ENCODE results near the gene ZBTB24. TPM values are rescaled to one million over a fixed set of nuclear protein-coding genes. Genes with fewer than 3 reads are reported as not detected.

ZBTB24 gene
- total RNA-seq, 2 experiments from 2014 or later: 19.7 to 20.0 TPM

DNA sequence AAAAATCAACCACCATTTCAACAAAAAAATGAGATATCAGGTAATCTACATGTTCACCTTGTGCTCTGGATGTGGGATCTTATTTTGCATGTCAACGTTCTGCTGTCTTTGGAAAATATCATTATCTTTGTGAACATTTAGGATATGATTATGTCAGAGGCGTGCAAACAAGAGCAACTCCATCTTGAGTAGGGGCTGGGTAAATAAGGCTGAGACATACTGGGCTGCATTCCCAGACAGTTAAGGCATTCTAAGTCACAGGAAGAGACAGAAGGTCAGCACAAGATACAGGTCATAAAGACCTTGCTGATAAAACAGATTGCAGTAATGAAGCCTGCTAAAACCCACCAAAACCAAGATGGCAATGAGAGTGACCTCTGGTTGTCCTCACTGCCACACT, 28.8 kb upstream of the ZBTB24 start:
- H3K4me3 Mint-ChIP-seq: no peak overlapping the region
- peaks cover 17% of the 10 kb centered on the region for H3K4me1 Mint-ChIP-seq
- H3K27ac Mint-ChIP-seq: no peak overlapping the region
- no peak for DNase-seq
- H3K27me3 Mint-ChIP-seq: no peaks in the 10 kb centered on the region
- H3K9me3 Mint-ChIP-seq: peaks cover 4% of the 10 kb centered on the region
- H3K36me3 Mint-ChIP-seq: peaks cover 8% of the 10 kb centered on the region
- POLR2A ChIA-PET: no interaction called here
- no peak for ATAC-seq (ENCODE audit: low read depth)

DNA sequence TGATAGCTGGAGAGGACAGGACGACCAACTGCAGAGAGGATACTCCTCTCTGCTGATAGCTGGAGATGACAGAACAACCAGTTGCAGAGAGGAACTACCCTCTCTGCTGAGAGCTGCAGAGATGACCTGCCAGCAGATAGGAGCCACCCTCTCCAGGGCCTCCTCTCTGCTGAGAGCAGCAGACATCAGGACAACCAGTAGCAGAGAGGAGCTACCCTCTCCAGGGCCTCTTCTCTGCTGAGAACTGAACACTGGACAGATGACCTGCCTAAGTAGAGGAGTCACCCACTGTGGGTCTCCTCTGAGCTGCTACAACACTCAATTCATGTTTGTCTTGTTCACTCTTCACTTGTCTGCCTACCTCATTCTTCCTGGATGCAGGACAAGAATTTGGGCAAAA, 27.3 kb upstream of the ZBTB24 start:
- Mint-ChIP-seq H3K27ac (no peak overlapping the region), H3K4me1 (peaks cover 7% of the 10 kb centered on the region), H3K36me3 (peaks cover 6% of the 10 kb centered on the region), H3K4me3 (no peak overlapping the region), H3K27me3 (no peaks in the 10 kb centered on the region), H3K9me3 (peaks cover 4% of the 10 kb centered on the region)
- POLR2A ChIA-PET: no interaction called here
- DNase-seq (no peak), ATAC-seq (ENCODE audit: low read depth) (no peak)

DNA sequence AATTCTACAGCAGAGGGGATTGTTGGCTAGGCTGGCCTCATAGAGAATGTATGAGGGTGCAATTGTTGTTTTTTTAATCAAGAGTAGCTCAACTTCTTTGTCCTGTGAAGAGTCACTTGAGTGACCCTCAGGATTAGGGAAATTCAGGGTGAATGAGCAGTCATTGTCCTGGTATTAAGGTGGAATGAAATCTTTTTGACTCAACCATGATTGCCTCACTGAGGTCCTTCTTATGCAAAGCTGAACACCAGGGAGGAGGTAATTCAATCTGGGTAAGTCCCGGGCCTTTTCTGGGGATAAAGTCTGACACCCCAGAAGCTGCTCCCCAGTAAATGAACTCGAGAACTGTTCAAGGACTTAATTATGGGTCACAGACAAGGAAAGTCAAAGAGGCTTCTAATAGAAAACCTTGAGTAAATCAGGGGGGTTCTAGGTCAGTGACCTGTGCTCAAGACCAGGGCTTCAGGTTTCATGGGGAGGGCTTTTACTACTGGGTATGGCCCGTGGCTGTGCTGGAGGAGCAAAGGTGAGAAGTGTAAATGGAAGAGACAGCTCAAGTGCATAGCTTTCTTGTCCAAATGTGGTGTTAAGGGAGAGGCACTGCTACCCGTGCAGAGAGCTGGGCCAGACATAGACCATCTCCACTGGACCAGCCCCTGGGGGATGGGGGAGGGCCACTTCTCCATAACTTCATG, 25.3 kb upstream of the ZBTB24 start:
- Mint-ChIP-seq H3K36me3 (peaks cover 3% of the 10 kb centered on the region), H3K9me3 (peaks cover 4% of the 10 kb centered on the region), H3K27me3 (no peaks in the 10 kb centered on the region), H3K27ac (no peak overlapping the region), H3K4me3 (no peak overlapping the region), H3K4me1 (no peaks in the 10 kb centered on the region)
- POLR2A ChIA-PET: interaction anchor here (0.5 to 1.1 kb wide), 3 partner anchors 17 to 596 kb away, joined by 3 read pairs; partner anchors contain the start of gene CD164
- DNase-seq: no peak
- ATAC-seq (ENCODE audit: low read depth): no peak

DNA sequence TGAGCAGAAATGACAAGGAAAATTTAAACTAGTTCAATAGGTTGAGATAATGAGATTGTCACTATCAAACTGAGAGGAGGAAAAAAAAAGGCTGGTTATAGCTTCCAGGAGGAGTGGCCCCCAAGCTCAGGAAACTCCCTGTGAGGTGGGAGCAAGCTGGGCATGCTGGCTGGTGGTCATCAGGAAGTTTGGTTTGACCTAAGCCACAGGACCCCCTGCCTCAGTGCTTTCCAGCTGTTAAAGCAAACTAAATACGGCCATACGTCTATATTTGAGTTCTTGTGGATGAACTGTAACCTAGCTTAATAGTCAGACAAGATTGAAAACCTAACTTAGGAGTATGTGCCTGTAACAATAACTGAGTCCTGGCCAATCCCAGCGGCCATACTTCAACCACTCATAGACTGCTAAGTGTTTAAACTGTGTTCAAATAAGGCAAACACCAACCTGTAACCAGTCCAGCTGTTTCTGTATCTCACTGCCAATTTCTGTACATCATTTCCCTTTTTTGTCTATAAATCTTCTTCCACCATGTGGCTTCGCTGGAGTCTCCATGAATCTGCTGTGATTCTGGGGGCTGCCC, 24.6 kb upstream of the ZBTB24 start:
- H3K27ac Mint-ChIP-seq: no peak overlapping the region
- DNase-seq (no peak), ATAC-seq (ENCODE audit: low read depth) (no peak)
- H3K36me3 Mint-ChIP-seq: peaks cover 3% of the 10 kb centered on the region
- peaks cover 4% of the 10 kb centered on the region for H3K9me3 Mint-ChIP-seq
- no peak overlapping the region for H3K4me3 Mint-ChIP-seq
- no peaks in the 10 kb centered on the region for H3K27me3 Mint-ChIP-seq
- POLR2A ChIA-PET: interaction anchor here (0.5 to 1.7 kb wide), 3 partner anchors 8 to 595 kb away, joined by 3 to 6 read pairs (median 3); no protein-coding TSS in a partner anchor
- no peaks in the 10 kb centered on the region for H3K4me1 Mint-ChIP-seq

DNA sequence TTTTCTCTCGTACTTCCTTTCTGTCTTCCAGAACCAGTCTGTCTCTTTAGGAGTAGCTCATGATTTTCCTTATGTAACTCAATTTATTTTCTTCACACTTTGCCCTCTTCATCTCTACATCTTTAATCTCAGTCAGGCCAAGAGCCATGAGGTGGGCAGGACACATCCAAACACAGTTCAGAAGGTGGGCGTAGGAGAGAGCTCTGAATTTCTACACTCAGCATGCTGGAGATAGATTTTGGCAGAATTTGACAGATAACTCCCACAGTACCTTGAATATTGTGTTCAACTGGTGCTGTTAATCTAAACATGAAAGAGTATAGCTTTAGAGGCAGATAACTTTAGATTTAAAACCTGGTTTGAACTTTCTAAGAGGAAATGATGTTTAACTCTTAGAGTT, 23.8 kb upstream of the ZBTB24 start:
- H3K27me3 Mint-ChIP-seq: no peaks in the 10 kb centered on the region
- POLR2A ChIA-PET: interaction anchor here (1.7 kb wide), 1 partner anchor 8 kb away, joined by 6 read pairs; no protein-coding TSS in a partner anchor
- no peak overlapping the region for H3K27ac Mint-ChIP-seq
- no peaks in the 10 kb centered on the region for H3K4me1 Mint-ChIP-seq
- ATAC-seq (ENCODE audit: low read depth) (no peak), DNase-seq (no peak)
- no peak overlapping the region for H3K4me3 Mint-ChIP-seq
- H3K9me3 Mint-ChIP-seq: peaks cover 3% of the 10 kb centered on the region
- peaks cover 3% of the 10 kb centered on the region for H3K36me3 Mint-ChIP-seq

DNA sequence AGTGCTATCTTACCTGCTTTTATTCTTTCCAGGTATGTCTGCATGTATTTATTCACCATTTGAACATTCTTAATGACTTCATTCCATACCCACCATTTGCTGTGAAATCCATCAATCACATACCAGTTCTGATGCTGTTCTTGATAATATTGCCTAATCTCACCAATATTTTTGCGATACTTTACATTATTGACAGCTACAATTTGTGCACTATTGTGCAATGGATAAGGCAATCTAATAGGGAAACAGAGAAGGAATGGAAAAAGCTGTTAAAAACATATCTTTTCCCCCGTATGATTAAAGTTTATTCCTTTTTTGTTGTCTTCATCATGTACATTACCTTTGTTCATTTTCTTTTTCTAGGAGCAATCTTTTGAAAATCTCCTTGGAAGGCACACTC, 23.3 kb upstream of the ZBTB24 start:
- Mint-ChIP-seq H3K9me3 (peaks cover 2% of the 10 kb centered on the region), H3K4me1 (no peaks in the 10 kb centered on the region), H3K27ac (no peak overlapping the region), H3K27me3 (no peaks in the 10 kb centered on the region), H3K36me3 (peaks cover 3% of the 10 kb centered on the region), H3K4me3 (no peak overlapping the region)
- ATAC-seq (ENCODE audit: low read depth): no peak
- DNase-seq: no peak
- POLR2A ChIA-PET: interaction anchor here (1.7 kb wide), 1 partner anchor 9 kb away, joined by 6 read pairs; no protein-coding TSS in a partner anchor

DNA sequence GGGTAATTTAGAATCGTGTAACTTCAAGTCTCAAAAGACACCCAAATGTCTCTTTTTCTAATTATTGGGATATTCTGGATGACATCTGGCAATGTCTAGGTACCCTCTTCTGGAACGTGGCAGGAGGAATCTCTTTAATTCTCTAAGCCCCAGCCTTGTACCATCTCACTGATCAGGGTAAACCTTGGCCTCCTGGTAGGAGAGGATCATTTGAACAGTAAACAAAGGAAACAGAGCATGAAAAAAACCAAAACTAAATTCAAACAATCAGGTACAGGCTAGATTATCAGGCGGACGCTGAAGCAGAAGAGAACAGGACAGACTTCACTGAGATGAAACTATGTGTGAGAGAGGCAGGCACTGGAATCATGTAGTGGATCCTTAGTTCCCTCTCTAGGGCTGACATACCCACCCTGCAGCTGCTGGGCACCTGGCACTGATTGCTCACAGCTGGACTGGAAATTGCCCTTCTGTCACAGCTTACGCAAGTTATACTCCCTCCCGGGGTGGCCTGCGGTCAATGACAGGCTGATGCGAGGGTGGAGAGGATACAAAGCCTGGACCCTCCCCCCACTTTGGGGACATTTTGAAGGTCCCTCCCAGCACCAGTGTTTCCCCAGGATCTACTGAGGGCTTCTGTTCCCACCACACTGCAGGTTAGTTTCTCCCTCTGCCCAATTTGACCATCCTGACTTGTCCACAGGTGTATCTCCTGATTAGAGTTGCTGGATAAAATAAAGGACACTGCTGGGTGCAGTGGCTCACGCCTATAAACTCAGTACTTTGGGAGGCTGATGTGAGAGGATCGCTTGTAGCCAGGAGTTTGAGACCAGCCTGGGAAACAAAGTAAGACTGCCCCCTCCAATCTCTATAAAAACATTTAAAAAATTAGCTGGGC, 20.6 kb upstream of the ZBTB24 start:
- H3K4me1 Mint-ChIP-seq: no peaks in the 10 kb centered on the region
- no peak overlapping the region for H3K27ac Mint-ChIP-seq
- H3K9me3 Mint-ChIP-seq: no peaks in the 10 kb centered on the region
- H3K27me3 Mint-ChIP-seq: peaks cover 2% of the 10 kb centered on the region
- no peak for ATAC-seq (ENCODE audit: low read depth)
- POLR2A ChIA-PET: no interaction called here
- no peaks in the 10 kb centered on the region for H3K36me3 Mint-ChIP-seq
- no peak overlapping the region for H3K4me3 Mint-ChIP-seq
- DNase-seq: no peak

DNA sequence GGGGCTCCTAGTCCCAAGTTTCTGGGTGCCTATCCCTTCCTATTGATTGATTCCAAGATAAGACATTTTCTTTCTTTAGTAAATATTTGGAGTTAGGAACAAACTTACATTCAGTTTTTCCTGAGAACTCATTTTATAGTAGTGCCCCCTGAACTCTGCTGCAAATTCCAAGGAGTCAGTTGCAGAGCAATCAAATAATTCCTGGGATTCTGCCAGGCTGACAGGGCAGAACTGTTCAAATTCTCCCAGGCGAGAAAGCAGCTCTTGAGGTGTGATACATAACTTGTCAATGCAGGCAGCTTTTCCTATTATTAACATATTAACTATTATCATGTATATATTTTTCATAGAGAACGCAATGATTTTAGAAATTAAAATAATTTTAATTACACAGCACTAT, 15.9 kb upstream of the ZBTB24 start:
- Mint-ChIP-seq H3K27me3 (peaks cover 6% of the 10 kb centered on the region), H3K27ac (no peak overlapping the region)
- POLR2A ChIA-PET: no interaction called here

DNA sequence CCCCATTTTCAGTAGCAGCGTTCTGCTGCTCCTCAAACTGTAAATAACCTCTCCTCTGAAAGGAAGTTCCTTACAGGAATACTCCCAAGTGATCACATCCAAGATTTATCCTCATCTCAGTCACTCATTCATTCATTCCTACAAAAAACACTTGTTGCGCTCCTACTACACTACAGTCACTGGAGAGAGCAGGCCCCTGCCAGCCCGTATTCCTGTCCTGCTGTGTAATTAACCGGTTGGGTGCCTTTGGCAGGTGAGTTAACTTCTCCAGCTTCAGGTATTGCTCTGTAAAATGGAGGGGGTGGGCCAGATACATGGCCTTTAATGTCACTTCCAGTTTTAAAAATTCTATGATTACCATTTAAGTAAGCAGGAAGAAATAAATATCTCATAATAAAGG, 15.0 kb upstream of the ZBTB24 start:
- H3K36me3 Mint-ChIP-seq: no peaks in the 10 kb centered on the region
- ATAC-seq (ENCODE audit: low read depth) (no peak), DNase-seq (no peak)
- no peak overlapping the region for H3K4me3 Mint-ChIP-seq
- peaks cover 12% of the 10 kb centered on the region for H3K4me1 Mint-ChIP-seq
- H3K27ac Mint-ChIP-seq: no peak overlapping the region
- H3K27me3 Mint-ChIP-seq: peaks cover 6% of the 10 kb centered on the region
- POLR2A ChIA-PET: no interaction called here
- H3K9me3 Mint-ChIP-seq: no peaks in the 10 kb centered on the region

More for the DNA sequence above, 15.9 kb upstream of the ZBTB24 start:
- ATAC-seq (ENCODE audit: low read depth) (no peak), DNase-seq (no peak)
- Mint-ChIP-seq H3K9me3 (no peaks in the 10 kb centered on the region), H3K4me3 (no peak overlapping the region), H3K36me3 (no peaks in the 10 kb centered on the region), H3K4me1 (peaks cover 6% of the 10 kb centered on the region)

DNA sequence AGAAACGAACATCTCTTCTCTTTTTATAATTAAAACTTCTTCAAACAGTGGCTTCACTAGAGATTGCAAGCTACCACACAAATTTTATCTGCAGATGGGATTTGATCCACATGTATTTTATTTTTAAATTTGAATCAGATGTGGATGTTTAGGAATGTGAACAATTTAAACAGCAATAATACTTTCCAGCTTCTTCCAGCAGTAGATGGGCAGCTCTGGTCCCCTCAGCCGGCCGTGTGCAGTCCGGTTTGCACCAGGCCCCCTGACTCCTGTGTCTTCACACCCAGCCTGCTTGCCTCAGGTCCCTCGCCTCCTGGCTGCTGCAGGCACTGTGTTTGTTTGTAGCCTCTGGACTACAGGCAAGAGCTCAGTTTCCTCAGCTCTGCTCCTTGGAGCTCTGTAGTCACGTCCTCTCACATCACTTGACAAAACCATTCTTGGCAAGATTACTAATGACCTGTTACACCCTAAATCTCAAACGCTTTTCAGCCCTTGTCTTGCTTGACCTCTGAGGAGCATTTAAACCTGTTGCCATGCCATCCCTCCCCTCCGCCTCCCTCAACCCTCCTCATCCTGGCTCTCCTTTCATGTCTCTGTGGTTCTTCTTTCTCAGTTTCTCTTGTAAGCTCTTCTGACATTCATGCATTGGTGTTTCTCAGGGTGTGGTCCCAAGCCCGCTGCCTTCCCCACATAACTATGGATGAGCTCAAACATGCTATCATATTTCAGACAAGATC, 13.2 kb upstream of the ZBTB24 start:
- ATAC-seq (ENCODE audit: low read depth) (no peak), DNase-seq (no peak)
- Mint-ChIP-seq H3K27me3 (peaks cover 5% of the 10 kb centered on the region), H3K9me3 (no peaks in the 10 kb centered on the region), H3K4me1 (peaks cover 21% of the 10 kb centered on the region), H3K36me3 (no peaks in the 10 kb centered on the region), H3K4me3 (no peak overlapping the region), H3K27ac (no peak overlapping the region)
- POLR2A ChIA-PET: no interaction called here

DNA sequence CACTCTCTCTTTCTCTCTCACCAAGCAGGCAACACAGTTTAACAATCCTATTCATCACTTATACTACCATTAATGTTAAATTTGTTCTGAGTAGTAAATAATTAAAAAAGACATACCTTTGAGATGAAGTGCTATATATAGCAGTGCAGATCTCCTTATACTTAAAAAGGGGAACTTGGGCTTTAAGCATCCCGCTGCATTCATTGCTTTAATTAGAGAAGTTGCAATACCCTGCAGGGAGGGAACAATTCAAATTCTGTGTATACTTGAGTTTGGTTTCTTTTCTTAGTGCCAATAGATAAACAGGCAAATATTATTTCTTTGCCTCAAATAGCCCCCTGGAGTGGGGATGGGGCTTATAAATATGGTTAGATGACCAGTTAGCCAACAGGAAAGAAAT, 10.8 kb upstream of the ZBTB24 start:
- Mint-ChIP-seq H3K27ac (no peak overlapping the region), H3K9me3 (no peaks in the 10 kb centered on the region), H3K36me3 (no peaks in the 10 kb centered on the region), H3K4me1 (peaks cover 29% of the 10 kb centered on the region), H3K27me3 (peaks cover 4% of the 10 kb centered on the region), H3K4me3 (no peak overlapping the region)
- no peak for ATAC-seq (ENCODE audit: low read depth)
- POLR2A ChIA-PET: no interaction called here
- DNase-seq: no peak

DNA sequence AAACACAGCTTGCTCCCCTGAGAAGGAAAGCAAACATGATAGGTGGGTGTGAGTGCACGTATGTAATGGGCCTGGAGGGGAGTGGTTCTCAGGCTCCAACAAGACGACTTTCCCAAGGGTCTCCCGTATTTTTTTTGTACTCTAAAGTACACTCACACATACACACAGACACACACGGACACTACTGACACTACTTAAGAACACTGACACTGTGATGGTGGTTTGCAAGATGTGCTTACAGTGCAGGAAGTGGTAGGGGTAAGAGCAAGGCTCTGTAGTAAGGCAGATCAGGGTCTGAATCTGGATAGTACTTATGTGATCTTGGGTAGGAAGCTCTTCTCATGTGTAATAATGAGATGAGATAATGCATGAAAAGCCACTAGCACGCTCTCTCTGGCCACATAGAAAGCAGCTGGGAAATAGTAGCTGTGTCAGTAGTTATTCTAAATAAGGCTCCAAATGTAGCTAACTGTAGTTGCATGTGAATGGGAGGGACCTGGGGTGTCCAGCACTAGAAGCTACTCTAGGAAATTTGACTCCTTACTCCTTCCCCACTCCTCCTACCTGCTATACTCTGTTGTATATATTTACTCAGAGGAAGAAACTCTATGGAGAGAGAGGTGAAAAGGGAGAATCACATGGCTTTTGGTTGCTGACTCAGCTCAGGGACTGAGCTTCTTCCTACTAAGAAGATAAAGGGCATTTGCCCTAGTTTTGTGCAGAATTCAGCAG, 8.4 kb upstream of the ZBTB24 start:
- H3K4me3 Mint-ChIP-seq: peak overlapping the region; percentile 63
- H3K27me3 Mint-ChIP-seq: peaks cover 10% of the 10 kb centered on the region
- ATAC-seq (ENCODE audit: low read depth) (peak; percentile 100), DNase-seq (peak; percentile 38)
- POLR2A ChIA-PET: interaction anchor here (0.6 to 2.3 kb wide), 18 partner anchors 9 to 1245 kb away, joined by 3 to 24 read pairs (median 4); partner anchors contain the start of genes CD164, MICAL1, PPIL6 and SMPD2
- H3K9me3 Mint-ChIP-seq: peaks cover 3% of the 10 kb centered on the region
- peaks cover 26% of the 10 kb centered on the region for H3K4me1 Mint-ChIP-seq
- no peaks in the 10 kb centered on the region for H3K36me3 Mint-ChIP-seq
- H3K27ac Mint-ChIP-seq: peak overlapping the region; percentile 92
